Gastroesophageal sphincter (tissue), 4 donors: ENCODE measurements around the gene CDR2L. TPM values are rescaled to one million over a fixed set of nuclear protein-coding genes. Genes with fewer than 3 reads are reported as not detected.

ENCODE experiments used
- ATAC-seq: fragments of 150-250 bp; one replicate; pipeline ENCODE4 v1.9.1; 2016; ENCODE audit warnings: mild to moderate bottlenecking, moderate library complexity
- H3K27ac ChIP-seq, 4 donors: fragments of 200-600 bp; sonication (generic) in 3 of 4; 1 replicate in 3 of 4; 2 replicates in 1 of 4; pipeline ENCODE4 v1.5.1; 2016 to 2019
- H3K27me3 ChIP-seq: fragments of 200-600 bp; sonication (generic); one replicate; pipeline ENCODE4 v1.5.1; 2019
- H3K36me3 ChIP-seq, 2 donors: fragments of 200-600 bp; sonication (generic); one replicate each; pipeline ENCODE4 v1.5.1; 2019; ENCODE audit warnings: control low read depth in 1 of 2
- H3K4me1 ChIP-seq, 3 donors: fragments of 200-600 bp; sonication (generic); 1 replicate in 2 of 3; 2 replicates in 1 of 3; pipeline ENCODE4 v1.5.1; 2016 to 2019; ENCODE audit warnings: control low read depth in 2 of 3
- H3K4me3 ChIP-seq, 2 donors: fragments of 200-600 bp; sonication (generic); one replicate each; pipeline ENCODE4 v1.5.1; 2019; ENCODE audit warnings: mild to moderate bottlenecking in 1 of 2, moderate library complexity in 1 of 2
- H3K9me3 ChIP-seq, 3 donors: fragments of 200-600 bp; sonication (generic); one replicate each; pipeline ENCODE4 v1.5.1; 2017 to 2019; ENCODE audit warnings: control low read depth in 2 of 3
- EP300 ChIP-seq: sonication (generic); formaldehyde crosslinking; IDR thresholded peaks from one replicate; pipeline ENCODE4 v1.6.1; 2017; ENCODE audit warnings: antibody characterized with exemption, mild to moderate bottlenecking
- POLR2A ChIP-seq, 2 donors: fragments of 450-650 bp; IDR thresholded peaks; one replicate each; pipeline ENCODE4 v1.6.1; 2017; ENCODE audit warnings: antibody characterized with exemption in 2 of 2, mild to moderate bottlenecking in 2 of 2, moderate library complexity in 1 of 2
- POLR2AphosphoS5 ChIP-seq: sonication (generic); formaldehyde crosslinking; IDR thresholded peaks from one replicate; pipeline ENCODE4 v1.6.1; 2017; ENCODE audit warnings: antibody characterized with exemption
- WGBS, 2 donors: methylation state at CpG; one replicate each; pipeline ENCODE4 v1.1.5; 2018; ENCODE audit warnings: low coverage in 1 of 2; 5-methylcytosine and 5-hydroxymethylcytosine counted together
- total RNA-seq, 4 donors: library from RNA; depleted of rRNA; stranded (reverse); fragments of >200 nt; gene quantifications; one replicate each; pipeline ENCODE4 v1.1.0, GENCODE V29; 2016
- TF ChIP-seq, protein P1 (sequence below), 4 experiments: fragments of 200-600 bp in 2 of 4; fragments of 450-650 bp in 2 of 4; sonication (generic) in 1 of 4; IDR thresholded peaks; one replicate each; pipeline ENCODE4 v1.5.1; 2017 to 2019; ENCODE audit warnings: antibody characterized with exemption in 4 of 4, mild to moderate bottlenecking in 2 of 4, moderate library complexity in 2 of 4

CDR2L gene
- 10 to 100 TPM; 11.8 to 35.3 (median 18.1) TPM for total RNA-seq

DNA sequence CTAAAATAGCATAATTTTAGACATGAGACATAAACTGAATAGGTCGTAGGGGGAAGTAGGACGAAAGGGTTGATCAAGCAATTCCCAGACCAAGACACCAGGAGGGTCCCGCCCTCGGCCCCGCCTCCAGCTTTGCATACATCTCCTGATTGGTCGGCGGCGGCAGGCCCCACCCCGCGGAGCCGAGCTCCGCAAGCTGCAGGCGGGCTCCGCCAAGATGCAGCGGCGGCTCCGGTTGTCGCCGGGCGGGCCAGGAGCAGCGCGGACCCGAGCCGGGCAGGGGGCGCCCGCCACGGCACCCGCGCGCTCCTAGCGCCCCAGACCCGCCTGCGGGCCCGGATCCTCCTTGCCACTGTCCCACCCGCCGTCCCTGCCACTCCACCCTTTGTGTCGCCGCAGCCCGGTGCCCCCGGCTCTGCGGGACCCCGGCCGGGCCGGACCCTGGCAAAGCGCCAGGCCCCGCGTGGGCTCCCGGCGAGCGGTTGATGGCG is at the start of gene CDR2L:
Gene CDR2L, plus strand, starts transcription at position 215 of the 491 bp plus-strand sequence. CDS start 412 bp downstream, outside the sequence.
- peak within 1 kb of the TSS; percentile 83 to 97 (median 96) for H3K27ac ChIP-seq
- TF ChIP-seq POLR2A (IDR thresholded peaks at IDR 0.05) (peak; percentile 92 to 94), POLR2AphosphoS5 (no peak), EP300 (no peak)
- TF ChIP-seq, protein P1, sequence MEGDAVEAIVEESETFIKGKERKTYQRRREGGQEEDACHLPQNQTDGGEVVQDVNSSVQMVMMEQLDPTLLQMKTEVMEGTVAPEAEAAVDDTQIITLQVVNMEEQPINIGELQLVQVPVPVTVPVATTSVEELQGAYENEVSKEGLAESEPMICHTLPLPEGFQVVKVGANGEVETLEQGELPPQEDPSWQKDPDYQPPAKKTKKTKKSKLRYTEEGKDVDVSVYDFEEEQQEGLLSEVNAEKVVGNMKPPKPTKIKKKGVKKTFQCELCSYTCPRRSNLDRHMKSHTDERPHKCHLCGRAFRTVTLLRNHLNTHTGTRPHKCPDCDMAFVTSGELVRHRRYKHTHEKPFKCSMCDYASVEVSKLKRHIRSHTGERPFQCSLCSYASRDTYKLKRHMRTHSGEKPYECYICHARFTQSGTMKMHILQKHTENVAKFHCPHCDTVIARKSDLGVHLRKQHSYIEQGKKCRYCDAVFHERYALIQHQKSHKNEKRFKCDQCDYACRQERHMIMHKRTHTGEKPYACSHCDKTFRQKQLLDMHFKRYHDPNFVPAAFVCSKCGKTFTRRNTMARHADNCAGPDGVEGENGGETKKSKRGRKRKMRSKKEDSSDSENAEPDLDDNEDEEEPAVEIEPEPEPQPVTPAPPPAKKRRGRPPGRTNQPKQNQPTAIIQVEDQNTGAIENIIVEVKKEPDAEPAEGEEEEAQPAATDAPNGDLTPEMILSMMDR (IDR thresholded peaks at IDR 0.05), result peak in 1 of 4 experiments; percentile 15
- 0% methylated on average over 3 to 10 of the region's 51 CpGs for WGBS, 2 donors
- peak; percentile 94 for ATAC-seq
- peak within 1 kb of the TSS; percentile 45 to 97 for H3K4me3 ChIP-seq
- H3K4me1 ChIP-seq, result peaks cover 0 to 44% (median 10%) of the 10 kb centered on the region in 3 donors
- no peaks in the 10 kb centered on the region for H3K36me3 ChIP-seq
- no peaks in the 10 kb centered on the region for H3K27me3 ChIP-seq
- no peaks in the 10 kb centered on the region for H3K9me3 ChIP-seq

DNA sequence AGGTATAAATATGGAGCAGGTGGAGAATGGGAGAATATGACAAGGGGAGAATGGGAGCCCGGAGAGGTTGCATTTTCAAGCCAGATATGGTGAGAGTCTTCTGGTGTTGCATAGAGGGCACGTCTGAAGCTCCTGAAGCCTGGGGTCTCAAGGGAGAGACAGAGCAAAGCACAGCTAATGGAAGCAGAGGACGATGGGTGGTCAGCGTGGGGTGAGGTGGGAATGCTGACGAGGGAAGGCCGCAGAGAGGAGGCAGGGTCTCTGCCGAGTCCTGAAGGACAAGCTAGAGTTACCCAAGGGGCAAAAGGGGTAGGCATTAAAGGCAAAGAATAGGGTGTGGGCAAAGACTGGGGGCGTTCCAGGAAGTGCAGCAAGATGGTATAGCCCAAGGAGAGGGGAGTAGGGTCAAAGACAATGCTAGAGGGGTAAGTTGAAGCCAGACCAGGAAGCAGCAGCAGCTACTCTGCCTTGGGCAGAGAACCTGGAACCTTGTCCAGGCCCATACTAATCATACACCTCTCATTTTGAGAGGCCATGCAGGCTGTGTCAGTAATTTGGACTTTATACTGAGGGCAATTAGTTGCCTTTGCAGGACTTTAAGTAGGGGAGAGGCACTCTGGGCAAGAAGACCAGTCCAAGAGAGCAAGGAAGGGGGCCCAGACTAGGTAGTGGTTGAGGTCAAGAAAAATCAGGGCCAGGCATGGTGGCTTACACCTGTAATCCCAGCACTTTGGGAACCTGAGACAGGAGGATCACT is 49.1 kb upstream of the CDR2L start:
- peaks cover 0 to 13% (median 5%) of the 10 kb centered on the region in 3 donors for H3K4me1 ChIP-seq
- no peak overlapping the region for H3K27ac ChIP-seq
- TF ChIP-seq POLR2AphosphoS5, result no peak
- TF ChIP-seq, protein P1 (IDR thresholded peaks at IDR 0.05), result no peak
- no peak for TF ChIP-seq POLR2A (IDR thresholded peaks at IDR 0.05)
- TF ChIP-seq EP300, result no peak
- no peak for ATAC-seq
- H3K9me3 ChIP-seq, result no peaks in the 10 kb centered on the region
- no peaks in the 10 kb centered on the region for H3K36me3 ChIP-seq
- WGBS, 2 donors, result 59 to 61% methylated on average over 4 to 8 of the region's 8 CpGs
- no peak overlapping the region for H3K4me3 ChIP-seq
- H3K27me3 ChIP-seq, result peaks cover 92% of the 10 kb centered on the region

DNA sequence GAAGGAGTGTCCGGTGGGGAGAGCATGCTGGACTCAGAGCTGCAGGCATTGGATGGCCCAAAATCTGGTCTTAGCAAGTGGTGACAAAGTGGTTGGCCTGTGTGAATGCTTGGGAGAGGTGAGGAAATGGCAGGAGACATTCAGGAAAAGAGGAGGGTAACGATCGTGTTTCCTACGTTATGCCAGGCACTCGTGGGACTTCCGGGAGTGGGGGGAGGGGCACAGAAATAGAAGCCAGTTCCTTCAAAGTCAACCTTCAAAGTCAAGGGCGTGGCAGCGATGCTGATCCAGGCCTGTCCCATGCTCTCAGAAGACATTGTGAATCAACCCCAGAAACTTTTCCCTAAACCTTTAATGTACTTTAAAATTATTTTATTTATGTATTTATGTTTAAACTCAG is 47.9 kb upstream of the CDR2L start:
- Histone ChIP-seq H3K27me3 (peaks cover 93% of the 10 kb centered on the region), H3K27ac (no peak overlapping the region), H3K4me3 (no peak overlapping the region), H3K36me3 (no peaks in the 10 kb centered on the region), H3K9me3 (no peaks in the 10 kb centered on the region), H3K4me1 (peaks cover 0 to 13% (median 5%) of the 10 kb centered on the region in 3 donors)
- ATAC-seq, result no peak
- WGBS, 2 donors, result 48 to 51% methylated on average over 7 to 8 of the region's 8 CpGs
- TF ChIP-seq, protein P1 (IDR thresholded peaks at IDR 0.05), result no peak
- TF ChIP-seq POLR2A (IDR thresholded peaks at IDR 0.05), result no peak

DNA sequence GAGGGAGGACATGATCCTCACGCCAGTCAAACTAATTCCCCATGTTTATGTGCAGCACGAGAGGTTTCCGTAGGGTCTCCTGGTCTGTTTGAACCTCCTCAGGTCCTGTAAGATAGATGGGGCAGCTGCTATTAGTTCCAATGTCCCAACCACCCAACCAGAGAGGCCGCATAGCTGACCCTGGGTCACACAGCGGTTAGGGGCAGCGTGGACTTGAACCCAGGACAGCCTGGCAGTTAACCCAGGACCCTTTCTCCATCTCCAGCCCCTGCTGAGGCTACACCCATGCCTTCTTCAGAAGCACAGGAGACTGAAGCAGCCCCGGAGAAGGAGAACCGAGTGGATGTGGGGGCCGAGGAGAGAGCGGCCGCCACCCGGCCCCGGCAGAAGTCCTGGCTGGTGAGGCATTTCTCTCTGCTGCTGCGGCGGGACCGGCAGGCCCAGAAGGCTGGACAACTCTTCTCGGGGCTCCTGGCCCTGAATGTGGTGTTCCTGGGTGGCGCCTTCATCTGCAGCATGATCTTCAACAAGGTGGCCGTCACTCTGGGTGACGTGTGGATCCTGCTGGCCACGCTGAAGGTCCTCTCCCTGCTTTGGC is 46.2 kb upstream of the CDR2L start:
- no peak for ATAC-seq
- Histone ChIP-seq H3K27ac (no peak overlapping the region), H3K9me3 (no peaks in the 10 kb centered on the region), H3K4me3 (no peak overlapping the region), H3K27me3 (peaks cover 86% of the 10 kb centered on the region), H3K36me3 (no peaks in the 10 kb centered on the region), H3K4me1 (peaks cover 0 to 3% (median 1%) of the 10 kb centered on the region in 3 donors)
- TF ChIP-seq POLR2A (IDR thresholded peaks at IDR 0.05), result no peak
- no peak for TF ChIP-seq POLR2AphosphoS5
- TF ChIP-seq, protein P1 (IDR thresholded peaks at IDR 0.05), result no peak
- no peak for TF ChIP-seq EP300
- 50% methylated on average over 2 of the region's 21 CpGs; no CpG with 5 or more reads in 1 of the 2 donors for WGBS, 2 donors
